H9 (cell line): Measurements from ENCODE around the gene DLG2. TPM values are rescaled to one million over a fixed set of nuclear protein-coding genes. Genes with fewer than 3 reads are reported as not detected.

Experiments
- DNase-seq: peaks from one replicate; pipeline ENCODE4 v3.0.0-alpha.2; 2017
- H2AFZ ChIP-seq: one replicate; pipeline ENCODE4 v1.6.1; 2013; ENCODE audit warnings: mild to moderate bottlenecking, low read length, control low read depth, moderate library complexity
- H2AK5ac ChIP-seq: 2 replicates; pipeline ENCODE4 v1.6.1; 2013; ENCODE audit warnings: low read length, control low read depth, mixed read lengths; ENCODE audit not compliant: insufficient read length
- H2BK120ac ChIP-seq: one replicate; pipeline ENCODE4 v1.6.1; 2013; ENCODE audit warnings: low read depth, mild to moderate bottlenecking, low read length, control low read depth, inconsistent platforms; ENCODE audit not compliant: poor library complexity, severe bottlenecking
- H2BK12ac ChIP-seq: 2 replicates; pipeline ENCODE4 v1.6.1; 2013; ENCODE audit warnings: low read length, control low read depth, mixed read lengths, low read depth; ENCODE audit not compliant: insufficient read length
- H2BK15ac ChIP-seq: 2 replicates; pipeline ENCODE4 v1.6.1; 2013; ENCODE audit warnings: low read depth, low read length, control low read depth
- H2BK20ac ChIP-seq: one replicate; pipeline ENCODE4 v1.6.1; 2013; ENCODE audit warnings: low read depth, mild to moderate bottlenecking, low read length, control low read depth, inconsistent platforms; ENCODE audit not compliant: poor library complexity, severe bottlenecking
- H2BK5ac ChIP-seq: 2 replicates; pipeline ENCODE4 v1.6.1; 2013; ENCODE audit warnings: low read length, control low read depth, mixed read lengths; ENCODE audit not compliant: insufficient read length
- H3K14ac ChIP-seq: 2 replicates; pipeline ENCODE4 v1.6.1; 2013; ENCODE audit warnings: low read length, control low read depth; ENCODE audit not compliant: insufficient read depth
- H3K18ac ChIP-seq: 2 replicates; pipeline ENCODE4 v1.6.1; 2013; ENCODE audit warnings: low read depth, mild to moderate bottlenecking, mixed read lengths, low read length, control low read depth; ENCODE audit not compliant: insufficient read length
- H3K23ac ChIP-seq: 2 replicates; pipeline ENCODE4 v1.6.1; 2013; ENCODE audit warnings: low read length, control low read depth, mixed read lengths, low read depth; ENCODE audit not compliant: insufficient read length
- H3K23me2 ChIP-seq: 2 replicates; pipeline ENCODE4 v1.6.1; 2013; ENCODE audit warnings: low read depth, mild to moderate bottlenecking, mixed read lengths, low read length, control low read depth; ENCODE audit not compliant: insufficient read length, poor library complexity, severe bottlenecking
- H3K27ac ChIP-seq: 2 replicates; pipeline ENCODE4 v1.5.1; 2013; ENCODE audit warnings: low read length, control low read depth, mixed read lengths, low read depth; ENCODE audit not compliant: insufficient read length
- H3K27me3 ChIP-seq: 2 replicates; pipeline ENCODE4 v1.6.1; 2013; ENCODE audit warnings: low read length, control low read depth, inconsistent platforms; ENCODE audit not compliant: insufficient read depth
- H3K4ac ChIP-seq: 2 replicates; pipeline ENCODE4 v1.6.1; 2013; ENCODE audit warnings: low read depth, mild to moderate bottlenecking, control low read depth, inconsistent platforms, low read length, moderate library complexity
- H3K4me1 ChIP-seq: 2 replicates; pipeline ENCODE4 v1.6.1; 2013; ENCODE audit warnings: low read length, control low read depth, inconsistent platforms; ENCODE audit not compliant: insufficient read depth
- H3K4me2 ChIP-seq: 2 replicates; pipeline ENCODE4 v1.6.1; 2013; ENCODE audit warnings: low read length, control low read depth, mixed read lengths; ENCODE audit not compliant: insufficient read length, insufficient read depth
- H3K56ac ChIP-seq: 2 replicates; pipeline ENCODE4 v1.6.1; 2013; ENCODE audit warnings: low read depth, mild to moderate bottlenecking, mixed read lengths, low read length, control low read depth; ENCODE audit not compliant: insufficient read length
- H3K79me1 ChIP-seq: 2 replicates; pipeline ENCODE4 v1.6.1; 2013; ENCODE audit warnings: low read depth, mild to moderate bottlenecking, moderate library complexity, low read length, control low read depth, inconsistent platforms; ENCODE audit not compliant: insufficient read depth, poor library complexity, severe bottlenecking
- H3K79me2 ChIP-seq: 2 replicates; pipeline ENCODE4 v1.6.1; 2013; ENCODE audit warnings: low read length, control low read depth, inconsistent platforms; ENCODE audit not compliant: insufficient read depth
- H3K9ac ChIP-seq: 2 replicates; pipeline ENCODE4 v1.6.1; 2013; ENCODE audit warnings: low read length, control low read depth, mixed read lengths; ENCODE audit not compliant: insufficient read length; ENCODE audit errors: extremely low read depth
- H3K9me3 ChIP-seq: one replicate; pipeline ENCODE4 v1.6.1; 2013; ENCODE audit warnings: low read depth, low read length, inconsistent platforms; ENCODE audit not compliant: control insufficient read depth
- H3T11ph ChIP-seq: one replicate; pipeline ENCODE4 v1.6.1; 2013; ENCODE audit warnings: mild to moderate bottlenecking, low read length, control low read depth, inconsistent platforms
- H4K20me1 ChIP-seq: one replicate; pipeline ENCODE4 v1.6.1; 2013; ENCODE audit not compliant: control insufficient read depth, insufficient read length, insufficient read depth
- H4K5ac ChIP-seq: 2 replicates; pipeline ENCODE4 v1.6.1; 2013; ENCODE audit warnings: low read depth, mild to moderate bottlenecking, mixed read lengths, low read length, control low read depth; ENCODE audit not compliant: insufficient read length
- H4K8ac ChIP-seq: replicated peaks from 2 replicates; pipeline ENCODE4 v1.6.1; 2013; ENCODE audit warnings: low read length, control low read depth, mixed read lengths, low read depth; ENCODE audit not compliant: insufficient read length
- H4K91ac ChIP-seq: 2 replicates; pipeline ENCODE4 v1.6.1; 2013; ENCODE audit warnings: low read depth, mild to moderate bottlenecking, moderate library complexity, mixed read lengths, low read length, control low read depth; ENCODE audit not compliant: insufficient read length
- H3K27ac Mint-ChIP-seq, 3 experiments: 2 replicates in 2 of 3; 3 replicates in 1 of 3; pipeline ENCODE4 v1.8.0; 2020 to 2021; ENCODE audit warnings: mixed read lengths in 3 of 3, mild to moderate bottlenecking in 1 of 3, moderate library complexity in 1 of 3
- H3K27me3 Mint-ChIP-seq: 2 replicates; pipeline ENCODE4 v1.8.0; 2021; ENCODE audit warnings: low read depth, mild to moderate bottlenecking, moderate library complexity, mixed read lengths
- H3K36me3 Mint-ChIP-seq, 3 experiments: 2 replicates in 2 of 3; 3 replicates in 1 of 3; pipeline ENCODE4 v1.8.0; 2020 to 2021; ENCODE audit warnings: low read depth in 3 of 3, mixed read lengths in 3 of 3; ENCODE audit not compliant: insufficient read depth in 1 of 3
- H3K4me1 Mint-ChIP-seq, 2 experiments: 2 replicates each; pipeline ENCODE4 v1.8.0; 2020; ENCODE audit warnings: mixed read lengths in 2 of 2
- H3K4me3 Mint-ChIP-seq, 2 experiments: 2 replicates in 1 of 2; 3 replicates in 1 of 2; pipeline ENCODE4 v1.8.0; 2020 to 2021; ENCODE audit warnings: mild to moderate bottlenecking in 2 of 2, mixed read lengths in 2 of 2, moderate library complexity in 1 of 2
- H3K9me3 Mint-ChIP-seq, 2 experiments: 2 replicates in 1 of 2; 3 replicates in 1 of 2; pipeline ENCODE4 v1.8.0; 2020; ENCODE audit warnings: mild to moderate bottlenecking in 2 of 2, mixed read lengths in 2 of 2, moderate library complexity in 1 of 2
- WGBS: extraction: QIAGEN DNeasy Blood & Tissue Kit; methylation state at CpG from one replicate; pipeline ENCODE4 v1.1.7; 2013; ENCODE audit warnings: missing lambda C conversion rate, low lambda C conversion rate, mixed read lengths; ENCODE audit not compliant: insufficient read length; ENCODE audit errors: extremely low coverage; 5-methylcytosine and 5-hydroxymethylcytosine counted together
- total RNA-seq: library from RNA; stranded (reverse); gene quantifications from 2 replicates; pipeline ENCODE4 v1.2.1, GENCODE V29; 2021
- TF ChIP-seq, protein P1 (sequence below): fragments of 200-600 bp; sonication (generic); conservative IDR thresholded peaks from 3 replicates; pipeline ENCODE4 v1.8.0; 2021; ENCODE audit warnings: antibody characterized with exemption, mild to moderate bottlenecking

Gene DLG2
- total RNA-seq, 1 experiment from 2014 or later = 8.0 TPM

DNA sequence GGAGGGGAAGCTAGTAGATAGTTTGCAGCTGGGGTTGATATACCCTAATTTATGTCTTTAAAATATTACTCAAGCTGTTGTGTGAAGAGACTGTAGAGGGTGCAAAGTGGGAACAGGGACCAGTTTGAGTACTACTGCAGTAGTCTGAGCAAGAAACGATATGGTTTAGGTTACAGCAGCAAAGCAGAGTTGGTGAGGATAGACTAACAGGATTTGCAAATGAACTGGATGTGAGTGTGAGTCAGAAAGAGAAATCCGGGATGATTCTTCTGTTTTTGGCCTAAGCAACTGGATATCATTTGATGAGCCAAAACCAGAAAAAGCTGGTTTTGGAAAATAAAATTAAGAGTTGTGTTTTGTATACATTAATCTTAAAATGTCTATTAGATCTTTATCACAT is 1591.5 kb downstream of the DLG2 start:
- H3K27me3 Mint-ChIP-seq = no peaks in the 10 kb centered on the region
- Histone ChIP-seq H3K23me2 (no peaks in the 10 kb centered on the region), H3K27me3 (no peaks in the 10 kb centered on the region), H2BK5ac (no peak overlapping the region), H3K56ac (no peak overlapping the region), H3K4me1 (no peaks in the 10 kb centered on the region), H3T11ph (no peak overlapping the region), H3K79me1 (no peaks in the 10 kb centered on the region), H3K9ac (no peak overlapping the region), H3K14ac (no peak overlapping the region), H2AFZ (no peak overlapping the region), H2AK5ac (no peak overlapping the region), H3K9me3 (no peaks in the 10 kb centered on the region), H3K18ac (no peak overlapping the region), H3K23ac (no peak overlapping the region), H4K91ac (no peak overlapping the region), H3K79me2 (no peaks in the 10 kb centered on the region), H2BK120ac (no peak overlapping the region), H4K5ac (no peak overlapping the region), H3K4me2 (no peak overlapping the region), H4K20me1 (no peaks in the 10 kb centered on the region), H2BK20ac (no peak overlapping the region), H3K4ac (no peak overlapping the region), H4K8ac (no peak overlapping the region), H2BK12ac (no peak overlapping the region), H2BK15ac (no peak overlapping the region), H3K27ac (no peak overlapping the region)
- no peaks in the 10 kb centered on the region; a peak in 1 of 7 replicates for H3K36me3 Mint-ChIP-seq
- DNase-seq = no peak
- H3K4me1 Mint-ChIP-seq = no peaks in the 10 kb centered on the region
- H3K4me3 Mint-ChIP-seq = no peak overlapping the region
- WGBS = no CpG with 5 or more reads among the region's 2 CpGs
- H3K9me3 Mint-ChIP-seq = no peaks in the 10 kb centered on the region; a peak in 1 of 5 replicates
- TF ChIP-seq, protein P1, sequence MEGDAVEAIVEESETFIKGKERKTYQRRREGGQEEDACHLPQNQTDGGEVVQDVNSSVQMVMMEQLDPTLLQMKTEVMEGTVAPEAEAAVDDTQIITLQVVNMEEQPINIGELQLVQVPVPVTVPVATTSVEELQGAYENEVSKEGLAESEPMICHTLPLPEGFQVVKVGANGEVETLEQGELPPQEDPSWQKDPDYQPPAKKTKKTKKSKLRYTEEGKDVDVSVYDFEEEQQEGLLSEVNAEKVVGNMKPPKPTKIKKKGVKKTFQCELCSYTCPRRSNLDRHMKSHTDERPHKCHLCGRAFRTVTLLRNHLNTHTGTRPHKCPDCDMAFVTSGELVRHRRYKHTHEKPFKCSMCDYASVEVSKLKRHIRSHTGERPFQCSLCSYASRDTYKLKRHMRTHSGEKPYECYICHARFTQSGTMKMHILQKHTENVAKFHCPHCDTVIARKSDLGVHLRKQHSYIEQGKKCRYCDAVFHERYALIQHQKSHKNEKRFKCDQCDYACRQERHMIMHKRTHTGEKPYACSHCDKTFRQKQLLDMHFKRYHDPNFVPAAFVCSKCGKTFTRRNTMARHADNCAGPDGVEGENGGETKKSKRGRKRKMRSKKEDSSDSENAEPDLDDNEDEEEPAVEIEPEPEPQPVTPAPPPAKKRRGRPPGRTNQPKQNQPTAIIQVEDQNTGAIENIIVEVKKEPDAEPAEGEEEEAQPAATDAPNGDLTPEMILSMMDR = no peak
- 0 out of 7 replicates have a peak overlapping the region, but pooled peaks of 1 of the 3 experiments have one; percentile 45 for H3K27ac Mint-ChIP-seq
